IMR-90 (cell line): ENCODE measurements around the gene CCDC167. TPM values are rescaled to one million over a fixed set of nuclear protein-coding genes. Genes with fewer than 3 reads are reported as not detected.

ENCODE experiments used
- ATAC-seq: fragments of 200-7000 bp; cut with Tn5 transposase; 2 replicates; pipeline ENCODE4 v1.9.1; 2020; ENCODE audit warnings: low read depth, mild to moderate bottlenecking, moderate library complexity
- BruUV-seq: library from RNA; stranded (reverse); fragments of 400-500 nt; replicated peaks from 2 replicates; lab custom pipeline; 2021; lab: Mats Ljungman, UMichigan
- CTCF ChIA-PET: fragments of 300-600 bp; formaldehyde crosslinking; extraction: SDS; loops from one replicate; lab custom pipeline; 2021; ENCODE audit warnings: antibody characterized with exemption; lab: Yijun Ruan, JAX
- POLR2A ChIA-PET: fragments of 300-600 bp; sonication (Branson Sonifier 250); formaldehyde crosslinking; loops from one replicate; lab custom pipeline; 2022; ENCODE audit warnings: antibody characterized with exemption; ENCODE audit not compliant: unreplicated experiment; lab: Charles Lee
- DNase-seq: peaks from one replicate; pipeline ENCODE4 v3.0.0; 2013
- H2AFZ ChIP-seq: replicated peaks from 2 replicates; pipeline ENCODE3; 2013; ENCODE audit warnings: low read length, mild to moderate bottlenecking; ENCODE audit not compliant: poor library complexity
- H2AK5ac ChIP-seq: 2 replicates; pipeline ENCODE4 v1.6.1; 2013; ENCODE audit warnings: low read depth, low read length, inconsistent platforms
- H2AK9ac ChIP-seq: replicated peaks from 2 replicates; pipeline ENCODE3; 2013; ENCODE audit warnings: mild to moderate bottlenecking, low read depth, low read length, moderate library complexity; ENCODE audit not compliant: poor library complexity
- H2BK120ac ChIP-seq: 2 replicates; pipeline ENCODE4 v1.6.1; 2013; ENCODE audit warnings: low read depth, low read length, inconsistent platforms
- H2BK15ac ChIP-seq: 3 replicates; pipeline ENCODE4 v1.6.1; 2013; ENCODE audit warnings: low read depth, low read length, inconsistent platforms
- H2BK20ac ChIP-seq: 2 replicates; pipeline ENCODE4 v1.6.1; 2013; ENCODE audit warnings: low read depth, mild to moderate bottlenecking, inconsistent platforms, low read length, moderate library complexity
- H2BK5ac ChIP-seq: 2 replicates; pipeline ENCODE4 v1.6.1; 2013; ENCODE audit warnings: mild to moderate bottlenecking, low read depth, low read length, inconsistent platforms; ENCODE audit not compliant: poor library complexity, severe bottlenecking
- H3K14ac ChIP-seq: replicated peaks from 2 replicates; pipeline ENCODE4 v1.6.1; 2013; ENCODE audit warnings: low read depth, low read length, inconsistent platforms
- H3K18ac ChIP-seq: 2 replicates; pipeline ENCODE4 v1.6.1; 2013; ENCODE audit warnings: low read depth, low read length, control low read depth
- H3K23ac ChIP-seq: 2 replicates; pipeline ENCODE4 v1.6.1; 2013; ENCODE audit warnings: low read depth, low read length, inconsistent platforms
- H3K27ac ChIP-seq: 2 replicates; pipeline ENCODE4 v1.5.1; 2013; ENCODE audit warnings: mild to moderate bottlenecking, control low read depth, low read length; ENCODE audit not compliant: insufficient read depth
- H3K27me3 ChIP-seq: 2 replicates; pipeline ENCODE4 v1.6.1; 2013; ENCODE audit warnings: low read length; ENCODE audit not compliant: control insufficient read depth, insufficient read depth
- H3K36me3 ChIP-seq: 2 replicates; pipeline ENCODE4 v1.6.1; 2013; ENCODE audit warnings: low read length, mixed read lengths; ENCODE audit not compliant: control insufficient read depth, insufficient read depth
- H3K4ac ChIP-seq: 2 replicates; pipeline ENCODE4 v1.6.1; 2013; ENCODE audit warnings: low read depth, low read length, inconsistent platforms
- H3K4me1 ChIP-seq: 2 replicates; pipeline ENCODE4 v1.6.1; 2013; ENCODE audit warnings: low read length, mixed read lengths; ENCODE audit not compliant: control insufficient read depth, insufficient read depth
- H3K4me2 ChIP-seq: 2 replicates; pipeline ENCODE4 v1.6.1; 2013; ENCODE audit warnings: low read depth, mild to moderate bottlenecking, control low read depth, low read length, moderate library complexity
- H3K4me3 ChIP-seq: 2 replicates; pipeline ENCODE4 v1.5.1; 2013; ENCODE audit warnings: low read depth, mild to moderate bottlenecking, control low read depth, low read length, moderate library complexity; ENCODE audit not compliant: insufficient read depth
- H3K56ac ChIP-seq: 2 replicates; pipeline ENCODE4 v1.6.1; 2013; ENCODE audit warnings: low read length, inconsistent platforms; ENCODE audit not compliant: insufficient read depth; ENCODE audit errors: extremely low read depth
- H3K79me1 ChIP-seq, 2 experiments: 2 replicates each; pipeline ENCODE4 v1.6.1; 2013; ENCODE audit warnings: low read length in 2 of 2, inconsistent platforms in 1 of 2, low read depth in 1 of 2
- H3K9ac ChIP-seq: 2 replicates; pipeline ENCODE4 v1.6.1; 2013; ENCODE audit warnings: low read depth, low read length, control low read depth
- H3K9me1 ChIP-seq: 2 replicates; pipeline ENCODE4 v1.6.1; 2013; ENCODE audit warnings: low read length, inconsistent platforms; ENCODE audit not compliant: insufficient read depth
- H3K9me3 ChIP-seq: 2 replicates; pipeline ENCODE4 v1.6.1; 2013; ENCODE audit warnings: low read length; ENCODE audit not compliant: control insufficient read depth, insufficient read depth
- H4K20me1 ChIP-seq: 2 replicates; pipeline ENCODE4 v1.6.1; 2013; ENCODE audit warnings: low read length, inconsistent platforms; ENCODE audit not compliant: insufficient read depth
- H4K5ac ChIP-seq: 2 replicates; pipeline ENCODE4 v1.6.1; 2013; ENCODE audit warnings: mild to moderate bottlenecking, low read depth, low read length, control low read depth
- H4K8ac ChIP-seq, 2 experiments: 2 replicates each; pipeline ENCODE4 v1.6.1; 2013; ENCODE audit warnings: low read depth in 2 of 2, low read length in 2 of 2, control low read depth in 1 of 2, inconsistent platforms in 1 of 2
- H4K91ac ChIP-seq: 2 replicates; pipeline ENCODE4 v1.6.1; 2013; ENCODE audit warnings: low read depth, low read length, inconsistent platforms; ENCODE audit not compliant: insufficient read depth
- BHLHE40 ChIP-seq: fragments of 150-350 bp; IDR thresholded peaks from 2 replicates; pipeline ENCODE4 v1.6.1; 2016; ENCODE audit warnings: mild to moderate bottlenecking, low read depth, low read length
- CEBPB ChIP-seq: IDR thresholded peaks from 2 replicates; pipeline ENCODE4 v1.6.1; 2012; ENCODE audit warnings: low read depth, low read length, improper control_type of control experiment
- CHD1 ChIP-seq: IDR thresholded peaks from 2 replicates; pipeline ENCODE4 v1.6.1; 2012; ENCODE audit warnings: low read depth, low read length, improper control_type of control experiment
- FOS ChIP-seq: fragments of 150-350 bp; IDR thresholded peaks from 2 replicates; pipeline ENCODE4 v1.6.1; 2016; ENCODE audit warnings: low read depth, low read length
- MAFK ChIP-seq: IDR thresholded peaks from 2 replicates; pipeline ENCODE4 v1.6.1; 2012; ENCODE audit warnings: low read depth, low read length, improper control_type of control experiment
- MAZ ChIP-seq: IDR thresholded peaks from 2 replicates; pipeline ENCODE4 v1.6.1; 2012; ENCODE audit warnings: low read depth, mild to moderate bottlenecking, low read length, improper control_type of control experiment, moderate library complexity, borderline replicate concordance
- MXI1 ChIP-seq: IDR thresholded peaks from 2 replicates; pipeline ENCODE4 v1.6.1; 2012; ENCODE audit warnings: low read depth, mild to moderate bottlenecking, low read length, moderate library complexity, borderline replicate concordance
- NFE2L2 ChIP-seq: fragments of 150-350 bp; IDR thresholded peaks from 2 replicates; pipeline ENCODE4 v1.6.1; 2016; ENCODE audit warnings: low read depth, mild to moderate bottlenecking, low read length
- POLR2A ChIP-seq: IDR thresholded peaks from 2 replicates; pipeline ENCODE4 v1.6.1; 2012; ENCODE audit warnings: mild to moderate bottlenecking, low read depth, low read length
- RAD21 ChIP-seq: IDR thresholded peaks from 2 replicates; pipeline ENCODE4 v1.6.1; 2012; ENCODE audit warnings: low read length, improper control_type of control experiment
- RCOR1 ChIP-seq: IDR thresholded peaks from 2 replicates; pipeline ENCODE4 v1.6.1; 2012; ENCODE audit warnings: mild to moderate bottlenecking, low read length, improper control_type of control experiment; ENCODE audit not compliant: insufficient replicate concordance
- RFX5 ChIP-seq: IDR thresholded peaks from 2 replicates; pipeline ENCODE4 v1.8.0; 2012; ENCODE audit warnings: low read depth, mild to moderate bottlenecking, low read length, moderate library complexity
- SMC3 ChIP-seq: fragments of 150-350 bp; IDR thresholded peaks from 2 replicates; pipeline ENCODE4 v1.6.1; 2016; ENCODE audit warnings: low read depth, mild to moderate bottlenecking, antibody characterized with exemption, low read length, moderate library complexity
- USF2 ChIP-seq: fragments of 150-350 bp; IDR thresholded peaks from 2 replicates; pipeline ENCODE4 v1.6.1; 2017; ENCODE audit warnings: mild to moderate bottlenecking, antibody characterized with exemption, low read length, low read depth
- WGBS, 2 experiments: methylation state at CpG; one replicate each; pipeline versions ENCODE4 v1.1.5 to v1.1.7; 2013; ENCODE audit warnings: missing lambda C conversion rate in 2 of 2; ENCODE audit not compliant: insufficient read length in 1 of 2; ENCODE audit errors: extremely low coverage in 2 of 2; 5-methylcytosine and 5-hydroxymethylcytosine counted together
- dilution Hi-C: fragments of 300-500 bp; cut with HindIII; formaldehyde crosslinking; loops from one replicate; pipeline ENCODE4 v1.14.3; 2018; ENCODE audit warnings: low sequenced_read_pairs; ENCODE audit not compliant: unreplicated experiment
- in situ Hi-C: fragments of 300-500 bp; cut with MboI; formaldehyde crosslinking; loops from 3 replicates; pipeline ENCODE4 v1.14.3; 2019; ENCODE audit warnings: low sequenced_read_pairs, inconsistent platforms, mixed read lengths
- intact Hi-C: fragments of 100-400 bp; cut with micrococcal nuclease; formaldehyde crosslinking; loops from 2 replicates; pipeline ENCODE4 v1.10.0; 2022
- polyA plus RNA-seq, 3 experiments: library from polyadenylated mRNA; depleted of rRNA; stranded (reverse); fragments of >200 nt; gene quantifications; 2 replicates each; pipeline ENCODE4 v1.2.3, GENCODE V29; 2012; ENCODE audit warnings: low replicate concordance in 1 of 3
- total RNA-seq: library from RNA; depleted of rRNA; stranded (reverse); fragments of >200 nt; gene quantifications from 2 replicates; pipeline ENCODE4 v1.2.3, GENCODE V29; 2012
- TF ChIP-seq, protein P1 (sequence below): fragments of 150-350 bp; IDR thresholded peaks from 2 replicates; pipeline ENCODE4 v1.6.1; 2016; ENCODE audit warnings: low read depth, mild to moderate bottlenecking, low read length, moderate library complexity, borderline replicate concordance

CCDC167 gene
- total and polyA plus RNA-seq, 2 of the 4 experiments (the other 2 are of a cell fraction) = 35.8 to 96.8 TPM

DNA sequence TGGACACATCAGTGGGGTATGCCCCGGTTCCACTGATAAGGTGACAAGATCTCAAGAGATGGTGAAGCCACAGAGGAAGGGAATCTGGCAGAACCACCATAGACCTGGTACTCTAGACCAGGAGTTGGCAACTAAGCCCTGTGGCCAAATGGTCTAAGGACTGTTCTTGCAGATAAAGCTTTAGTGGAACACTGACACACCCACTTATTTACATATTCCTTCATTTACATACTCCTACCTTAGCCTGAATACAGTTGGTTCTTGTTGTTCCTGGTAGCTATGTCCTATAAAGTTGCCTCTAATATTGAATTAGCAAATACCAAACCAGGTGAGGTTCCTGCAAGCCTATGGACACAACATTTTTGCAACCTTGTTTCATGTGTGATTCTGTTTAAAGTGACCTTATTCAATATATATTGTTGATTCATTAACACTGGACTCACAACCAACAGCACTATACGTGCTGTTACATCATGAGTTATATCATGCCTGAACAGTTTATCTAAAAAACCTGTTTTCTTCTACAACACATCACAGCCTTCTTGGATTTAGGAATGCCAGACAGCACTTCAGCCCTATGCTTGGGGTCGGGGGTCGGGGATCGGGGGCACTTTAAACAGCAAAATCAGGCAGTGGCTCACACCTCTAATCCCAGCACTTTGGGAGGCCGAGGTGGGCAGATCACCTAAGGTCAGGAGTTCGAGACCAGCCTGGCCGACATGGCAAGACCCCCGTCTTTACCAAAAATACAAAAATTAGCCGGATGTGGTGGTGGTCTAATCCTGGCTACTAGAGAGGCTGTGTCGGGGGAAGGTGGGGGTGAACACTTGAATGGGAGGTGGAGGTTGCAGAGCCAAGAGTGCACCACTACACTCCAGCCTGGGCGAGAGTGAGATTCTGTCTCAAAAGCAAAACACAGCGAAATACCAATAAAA, 2.5 kb downstream of the CCDC167 start:
- no peak overlapping the region for H3K4me3 ChIP-seq
- no peak overlapping the region for H3K27ac ChIP-seq
- no peak overlapping the region for H4K5ac ChIP-seq
- H2AK5ac ChIP-seq = no peak overlapping the region
- in situ Hi-C loops = no loop called here
- no peak overlapping the region for H4K91ac ChIP-seq
- H4K20me1 ChIP-seq = no peaks in the 10 kb centered on the region
- no peak overlapping the region for H2AFZ ChIP-seq
- H3K4me1 ChIP-seq = no peaks in the 10 kb centered on the region
- no peak overlapping the region for H3K14ac ChIP-seq
- peaks cover 7 to 29% of the 10 kb centered on the region in 2 experiments for H3K79me1 ChIP-seq
- no TSS peak for BruUV-seq
- H4K8ac ChIP-seq = no peak overlapping the region
- H3K4me2 ChIP-seq = no peak overlapping the region
- H3K56ac ChIP-seq = no peak overlapping the region
- CTCF ChIA-PET = no interaction called here
- H3K23ac ChIP-seq = no peak overlapping the region
- intact Hi-C loops = loop anchor here (10.0 kb wide), 1 partner anchor 508 kb away; no protein-coding TSS in a partner anchor
- H3K4ac ChIP-seq = no peak overlapping the region
- H2AK9ac ChIP-seq = no peak overlapping the region
- no peak overlapping the region for H2BK20ac ChIP-seq
- dilution Hi-C loops = no loop called here
- no peak overlapping the region for H3K18ac ChIP-seq
- peaks cover 10% of the 10 kb centered on the region for H3K9me1 ChIP-seq
- H3K27me3 ChIP-seq = peaks cover 1% of the 10 kb centered on the region; the same call in 1 of the 2 replicates
- POLR2A ChIA-PET = no interaction called here
- H2BK15ac ChIP-seq = no peak overlapping the region
- H2BK5ac ChIP-seq = no peak overlapping the region
- 68% methylated on average over 5 of the region's 13 CpGs; no CpG with 5 or more reads in 1 of the 2 experiments for WGBS, 2 experiments
- DNase-seq (no peak), ATAC-seq (no peak)
- no peaks in the 10 kb centered on the region for H3K9me3 ChIP-seq
- H3K36me3 ChIP-seq = no peaks in the 10 kb centered on the region
- H3K9ac ChIP-seq = no peak overlapping the region
- no peak overlapping the region for H2BK120ac ChIP-seq
- TF ChIP-seq FOS (no peak), RCOR1 (no peak), MAZ (no peak), USF2 (no peak), CHD1 (no peak), RAD21 (no peak), CEBPB (no peak), MAFK (no peak), RFX5 (no peak), MXI1 (no peak), SMC3 (no peak), NFE2L2 (no peak), BHLHE40 (no peak), POLR2A (no peak)
- TF ChIP-seq, protein P1, sequence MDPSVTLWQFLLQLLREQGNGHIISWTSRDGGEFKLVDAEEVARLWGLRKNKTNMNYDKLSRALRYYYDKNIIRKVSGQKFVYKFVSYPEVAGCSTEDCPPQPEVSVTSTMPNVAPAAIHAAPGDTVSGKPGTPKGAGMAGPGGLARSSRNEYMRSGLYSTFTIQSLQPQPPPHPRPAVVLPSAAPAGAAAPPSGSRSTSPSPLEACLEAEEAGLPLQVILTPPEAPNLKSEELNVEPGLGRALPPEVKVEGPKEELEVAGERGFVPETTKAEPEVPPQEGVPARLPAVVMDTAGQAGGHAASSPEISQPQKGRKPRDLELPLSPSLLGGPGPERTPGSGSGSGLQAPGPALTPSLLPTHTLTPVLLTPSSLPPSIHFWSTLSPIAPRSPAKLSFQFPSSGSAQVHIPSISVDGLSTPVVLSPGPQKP = no peak
